Hepatocyte (in vitro differentiated cells): ENCODE results near the gene AADAT. TPM values are rescaled to one million over a fixed set of nuclear protein-coding genes. Genes with fewer than 3 reads are reported as not detected.

Source experiments
- DNase-seq: peaks from one replicate; pipeline ENCODE4 v3.0.0-alpha.2; 2016; ENCODE audit warnings: low spot score
- H2AFZ ChIP-seq: fragments of 200-600 bp; sonication (generic); 2 replicates; pipeline ENCODE4 v1.6.0; 2016; ENCODE audit warnings: antibody characterized with exemption, mild to moderate bottlenecking
- H3K27ac ChIP-seq: fragments of 200-600 bp; sonication (generic); 2 replicates; pipeline ENCODE4 v1.5.1; 2016; ENCODE audit warnings: mild to moderate bottlenecking
- H3K27me3 ChIP-seq: fragments of 200-600 bp; sonication (generic); 2 replicates; pipeline ENCODE4 v1.6.1; 2016
- H3K36me3 ChIP-seq: fragments of 200-600 bp; sonication (generic); replicated peaks from 2 replicates; pipeline ENCODE4 v1.5.1; 2016; ENCODE audit warnings: low read depth; ENCODE audit not compliant: insufficient read depth
- H3K4me1 ChIP-seq: fragments of 200-600 bp; sonication (generic); 2 replicates; pipeline ENCODE4 v1.5.1; 2016; ENCODE audit warnings: mild to moderate bottlenecking, moderate library complexity; ENCODE audit not compliant: insufficient read depth
- H3K4me2 ChIP-seq: fragments of 200-600 bp; sonication (generic); 2 replicates; pipeline ENCODE4 v1.6.0; 2016
- H3K4me3 ChIP-seq: fragments of 200-600 bp; sonication (generic); 2 replicates; pipeline ENCODE4 v1.5.1; 2016; ENCODE audit warnings: mild to moderate bottlenecking
- H3K79me2 ChIP-seq: fragments of 200-600 bp; sonication (generic); 2 replicates; pipeline ENCODE4 v1.6.0; 2017; ENCODE audit warnings: mild to moderate bottlenecking
- H3K9me2 ChIP-seq: fragments of 200-600 bp; sonication (generic); replicated peaks from 2 replicates; pipeline ENCODE4 v1.6.0; 2017; ENCODE audit warnings: mild to moderate bottlenecking; ENCODE audit not compliant: insufficient read depth
- H3K9me3 ChIP-seq: fragments of 200-600 bp; sonication (generic); 2 replicates; pipeline ENCODE4 v1.5.1; 2016; ENCODE audit warnings: low read depth, mild to moderate bottlenecking
- H4K20me1 ChIP-seq: fragments of 200-600 bp; sonication (generic); 2 replicates; pipeline ENCODE4 v1.6.0; 2016; ENCODE audit warnings: mild to moderate bottlenecking; ENCODE audit not compliant: insufficient read depth, poor library complexity, severe bottlenecking
- CTCF ChIP-seq: fragments of 200-600 bp; sonication (generic); IDR thresholded peaks from 2 replicates; pipeline ENCODE4 v1.5.1; 2016; ENCODE audit warnings: antibody characterized with exemption, mild to moderate bottlenecking; ENCODE audit not compliant: poor library complexity
- EZH2 ChIP-seq: fragments of 200-600 bp; sonication (generic); IDR thresholded peaks from 2 replicates; pipeline ENCODE4 v1.6.1; 2016; ENCODE audit warnings: antibody characterized with exemption, mild to moderate bottlenecking, borderline replicate concordance
- EZH2phosphoT487 ChIP-seq: fragments of 200-600 bp; sonication (generic); IDR thresholded peaks from one replicate; pipeline ENCODE4 v1.6.1; 2018; ENCODE audit warnings: antibody characterized with exemption, mild to moderate bottlenecking, low read depth, moderate library complexity; ENCODE audit not compliant: unreplicated experiment, severe bottlenecking
- WGBS: methylation state at CpG from one replicate; pipeline ENCODE4 v1.1.6; 2016; ENCODE audit warnings: low lambda C conversion rate; ENCODE audit errors: missing lambda C conversion rate; 5-methylcytosine and 5-hydroxymethylcytosine counted together
- polyA plus RNA-seq: library from polyadenylated mRNA; unstranded; fragments of >200 nt; fragmentation: Nextera tagmentation; extraction: Ambion mirVana; gene quantifications from 2 replicates; pipeline ENCODE4 v1.2.1, GENCODE V29; 2016
- total RNA-seq: library from RNA; depleted of rRNA; stranded (reverse); fragments of >200 nt; gene quantifications from 2 replicates; pipeline ENCODE4 v1.2.3, GENCODE V29; 2014

Gene AADAT
- total and polyA plus RNA-seq, 2 experiments from 2014 or later, result 10.3 to 11.1 TPM

GRCh38 chr4:170097681-170098080, 7.9 kb upstream of the AADAT start:
- no peak for DNase-seq
- Histone ChIP-seq H3K27ac (no peak overlapping the region), H2AFZ (no peak overlapping the region), H3K4me3 (no peak overlapping the region), H3K27me3 (no peaks in the 10 kb centered on the region), H3K4me2 (no peak overlapping the region), H3K4me1 (peaks cover 8% of the 10 kb centered on the region), H3K79me2 (no peaks in the 10 kb centered on the region), H3K36me3 (no peaks in the 10 kb centered on the region), H4K20me1 (no peaks in the 10 kb centered on the region), H3K9me2 (no peaks in the 10 kb centered on the region), H3K9me3 (no peaks in the 10 kb centered on the region)
- WGBS, result 97% methylated on average over 4 of the region's 4 CpGs
- TF ChIP-seq EZH2 (no peak), EZH2phosphoT487 (no peak), CTCF (no peak)

GRCh38 chr4:170093973-170094535, 4.3 kb upstream of the AADAT start:
- H2AFZ ChIP-seq, result no peak overlapping the region

GRCh38 chr4:170091069-170091696, 1.4 kb upstream of the AADAT start:
- Histone ChIP-seq H3K4me3 (no peak overlapping the region), H4K20me1 (no peaks in the 10 kb centered on the region), H3K4me2 (peak overlapping the region; percentile 97), H3K79me2 (peaks cover 11% of the 10 kb centered on the region), H3K4me1 (peaks cover 9% of the 10 kb centered on the region), H3K27me3 (no peaks in the 10 kb centered on the region), H3K9me2 (peaks cover 4% of the 10 kb centered on the region), H3K36me3 (no peaks in the 10 kb centered on the region), H3K27ac (no peak overlapping the region), H3K9me3 (no peaks in the 10 kb centered on the region), H2AFZ (peak overlapping the region; percentile 98)
- 84% methylated on average over 39 of the region's 47 CpGs for WGBS
- TF ChIP-seq EZH2phosphoT487 (no peak), CTCF (no peak), EZH2 (no peak)
- peak; percentile 13 for DNase-seq

More at GRCh38 chr4:170093973-170094535, 4.3 kb upstream of the AADAT start:
- TF ChIP-seq EZH2 (no peak), CTCF (no peak), EZH2phosphoT487 (no peak)
- DNase-seq, result no peak
- H3K9me3 ChIP-seq, result no peaks in the 10 kb centered on the region
- H3K9me2 ChIP-seq, result no peaks in the 10 kb centered on the region
- H3K36me3 ChIP-seq, result no peaks in the 10 kb centered on the region
- no peaks in the 10 kb centered on the region for H3K79me2 ChIP-seq
- H4K20me1 ChIP-seq, result no peaks in the 10 kb centered on the region
- H3K4me1 ChIP-seq, result peaks cover under 1% of the 10 kb centered on the region
- H3K4me3 ChIP-seq, result no peak overlapping the region
- H3K27me3 ChIP-seq, result no peaks in the 10 kb centered on the region
- no peak overlapping the region for H3K27ac ChIP-seq
- WGBS, result 63% methylated on average over 2 of the region's 2 CpGs
- no peak overlapping the region for H3K4me2 ChIP-seq
